ENCODE results near the gene PSKH1.

DNA sequence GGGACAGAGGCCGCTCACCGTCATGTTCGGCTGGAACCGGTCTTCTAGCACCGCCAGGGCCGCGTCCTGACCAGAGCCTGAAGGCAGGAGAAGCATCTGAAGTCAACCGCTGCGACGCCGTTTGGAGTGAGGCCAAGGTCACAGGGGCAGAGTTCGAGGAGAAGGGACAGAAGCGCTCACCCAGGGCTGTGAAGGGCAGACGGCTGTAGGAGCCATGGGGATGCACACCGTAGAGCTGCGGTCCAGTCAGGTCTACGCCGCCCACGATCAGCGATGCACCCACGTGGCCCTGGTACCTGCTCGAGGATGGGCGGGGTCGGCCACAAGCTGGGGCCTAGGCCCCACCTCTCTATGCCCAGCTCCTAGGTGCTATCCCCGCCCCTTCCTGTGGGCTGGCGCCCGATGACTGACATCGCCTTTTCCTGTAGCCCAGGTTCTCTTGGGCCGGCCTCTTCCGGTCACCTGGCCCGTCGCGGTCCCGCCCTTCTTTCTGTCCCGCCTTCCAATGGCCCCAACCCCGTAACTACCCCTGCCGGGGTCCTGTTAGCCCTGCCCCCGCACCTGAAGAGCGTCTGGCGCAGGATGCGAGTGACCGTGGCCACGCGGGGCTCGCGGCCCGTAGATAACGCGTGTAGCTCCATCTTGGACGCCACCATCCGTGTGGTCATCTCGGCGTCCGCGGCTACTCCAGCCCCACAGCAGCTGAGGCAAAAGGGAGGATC, 42.5 kb downstream of the PSKH1 start:
- TF ChIP-seq, protein P1, sequence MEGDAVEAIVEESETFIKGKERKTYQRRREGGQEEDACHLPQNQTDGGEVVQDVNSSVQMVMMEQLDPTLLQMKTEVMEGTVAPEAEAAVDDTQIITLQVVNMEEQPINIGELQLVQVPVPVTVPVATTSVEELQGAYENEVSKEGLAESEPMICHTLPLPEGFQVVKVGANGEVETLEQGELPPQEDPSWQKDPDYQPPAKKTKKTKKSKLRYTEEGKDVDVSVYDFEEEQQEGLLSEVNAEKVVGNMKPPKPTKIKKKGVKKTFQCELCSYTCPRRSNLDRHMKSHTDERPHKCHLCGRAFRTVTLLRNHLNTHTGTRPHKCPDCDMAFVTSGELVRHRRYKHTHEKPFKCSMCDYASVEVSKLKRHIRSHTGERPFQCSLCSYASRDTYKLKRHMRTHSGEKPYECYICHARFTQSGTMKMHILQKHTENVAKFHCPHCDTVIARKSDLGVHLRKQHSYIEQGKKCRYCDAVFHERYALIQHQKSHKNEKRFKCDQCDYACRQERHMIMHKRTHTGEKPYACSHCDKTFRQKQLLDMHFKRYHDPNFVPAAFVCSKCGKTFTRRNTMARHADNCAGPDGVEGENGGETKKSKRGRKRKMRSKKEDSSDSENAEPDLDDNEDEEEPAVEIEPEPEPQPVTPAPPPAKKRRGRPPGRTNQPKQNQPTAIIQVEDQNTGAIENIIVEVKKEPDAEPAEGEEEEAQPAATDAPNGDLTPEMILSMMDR (IDR thresholded peaks at IDR 0.05; ENCODE audit: low read depth, low read length, missing input control) = no peak
- TF ChIP-seq, protein P2, sequence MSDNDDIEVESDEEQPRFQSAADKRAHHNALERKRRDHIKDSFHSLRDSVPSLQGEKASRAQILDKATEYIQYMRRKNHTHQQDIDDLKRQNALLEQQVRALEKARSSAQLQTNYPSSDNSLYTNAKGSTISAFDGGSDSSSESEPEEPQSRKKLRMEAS (IDR thresholded peaks at IDR 0.05) = no peak
- TF ChIP-seq NR2F2 (IDR thresholded peaks at IDR 0.05) (peak; percentile 71), RAD21 (IDR thresholded peaks at IDR 0.05) (peak; percentile 39 to 41), SP1 (IDR thresholded peaks at IDR 0.05) (peak; percentile 74)
- TF ChIP-seq, protein P3, sequence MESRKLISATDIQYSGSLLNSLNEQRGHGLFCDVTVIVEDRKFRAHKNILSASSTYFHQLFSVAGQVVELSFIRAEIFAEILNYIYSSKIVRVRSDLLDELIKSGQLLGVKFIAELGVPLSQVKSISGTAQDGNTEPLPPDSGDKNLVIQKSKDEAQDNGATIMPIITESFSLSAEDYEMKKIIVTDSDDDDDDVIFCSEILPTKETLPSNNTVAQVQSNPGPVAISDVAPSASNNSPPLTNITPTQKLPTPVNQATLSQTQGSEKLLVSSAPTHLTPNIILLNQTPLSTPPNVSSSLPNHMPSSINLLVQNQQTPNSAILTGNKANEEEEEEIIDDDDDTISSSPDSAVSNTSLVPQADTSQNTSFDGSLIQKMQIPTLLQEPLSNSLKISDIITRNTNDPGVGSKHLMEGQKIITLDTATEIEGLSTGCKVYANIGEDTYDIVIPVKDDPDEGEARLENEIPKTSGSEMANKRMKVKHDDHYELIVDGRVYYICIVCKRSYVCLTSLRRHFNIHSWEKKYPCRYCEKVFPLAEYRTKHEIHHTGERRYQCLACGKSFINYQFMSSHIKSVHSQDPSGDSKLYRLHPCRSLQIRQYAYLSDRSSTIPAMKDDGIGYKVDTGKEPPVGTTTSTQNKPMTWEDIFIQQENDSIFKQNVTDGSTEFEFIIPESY (IDR thresholded peaks at IDR 0.05) = no peak
- TF ChIP-seq, protein P4, sequence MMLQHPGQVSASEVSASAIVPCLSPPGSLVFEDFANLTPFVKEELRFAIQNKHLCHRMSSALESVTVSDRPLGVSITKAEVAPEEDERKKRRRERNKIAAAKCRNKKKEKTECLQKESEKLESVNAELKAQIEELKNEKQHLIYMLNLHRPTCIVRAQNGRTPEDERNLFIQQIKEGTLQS (IDR thresholded peaks at IDR 0.05) = no peak

All from liver (tissue), 3 donors.